ENCODE measurements around the gene SLU7. TPM values are rescaled to one million over a fixed set of nuclear protein-coding genes. Genes with fewer than 3 reads are reported as not detected.

Gene SLU7
- total RNA-seq, 4 donors from 2014 or later, result 61.4 to 103 (median 87.2) TPM

- no peaks in the 10 kb centered on the region for H3K36me3 ChIP-seq
- H3K4me3 ChIP-seq, result no peak overlapping the region
- in situ Hi-C loops (cut with MboI; ENCODE audit: low sequenced_read_pairs in 4 of 4), result no loop called here
- peaks cover 12% of the 10 kb centered on the region in 2 donors for H3K4me1 ChIP-seq
- TF ChIP-seq CTCF (IDR thresholded peaks at IDR 0.05 in 4 of 5, conservative IDR thresholded peaks at IDR 0.05 in 1 of 5) (no peak), POLR2A (IDR thresholded peaks at IDR 0.05) (no peak)
- ATAC-seq, result no peak
- intact Hi-C loops (cut with DNase I; ENCODE audit: low total_unique reads), result no loop called here
- DNase-seq, result no peak
- no peaks in the 10 kb centered on the region for H3K27me3 ChIP-seq
- no peak overlapping the region for H3K27ac ChIP-seq
- H3K9me3 ChIP-seq, result no peaks in the 10 kb centered on the region
These were observed 4.2 kb upstream of the SLU7 start for GRCh38 chr5:160423099-160423498.

- in situ Hi-C loops (cut with MboI; ENCODE audit: low sequenced_read_pairs in 4 of 4), result no loop called here
- peak; percentile 80 to 82 for ATAC-seq
- TF ChIP-seq POLR2A (IDR thresholded peaks at IDR 0.05) (peak in 1 of 2 donors; percentile 57), CTCF (IDR thresholded peaks at IDR 0.05 in 4 of 5, conservative IDR thresholded peaks at IDR 0.05 in 1 of 5) (no peak)
- H3K27ac ChIP-seq, result peak within 1 kb of the TSS; percentile 65 to 76 (median 72)
- H3K9me3 ChIP-seq, result no peaks in the 10 kb centered on the region
- peaks cover 25% of the 10 kb centered on the region in 2 donors for H3K4me1 ChIP-seq
- no peaks in the 10 kb centered on the region for H3K27me3 ChIP-seq
- peak within 1 kb of the TSS; percentile 65 to 92 (median 75) for H3K4me3 ChIP-seq
- intact Hi-C loops (cut with DNase I; ENCODE audit: low total_unique reads), result loop anchor here (1.0 kb wide), 1 partner anchor 21 kb away; the partner anchor contains the start of gene FAM200C
- DNase-seq, result peak; percentile 90 to 92
- H3K36me3 ChIP-seq, result no peaks in the 10 kb centered on the region
These were observed 2.9 kb upstream of the SLU7 start, which contains the start of gene PTTG1 for GRCh38 chr5:160421625-160422258. TSS of gene PTTG1 (plus strand) at chr5:160421855. CDS start at chr5:160422313, 458 bp downstream.

GRCh38 chr5:160420331-160420610 is 1.4 kb upstream of the SLU7 start:
- no peak for TF ChIP-seq CTCF (IDR thresholded peaks at IDR 0.05 in 4 of 5, conservative IDR thresholded peaks at IDR 0.05 in 1 of 5)
- no peak for TF ChIP-seq POLR2A (IDR thresholded peaks at IDR 0.05)
- DNase-seq, result no peak
- Histone ChIP-seq H3K4me1 (peaks cover 27 to 28% of the 10 kb centered on the region in 2 donors), H3K4me3 (no peak overlapping the region), H3K9me3 (no peaks in the 10 kb centered on the region), H3K27ac (peak overlapping the region; percentile 87 to 91 (median 88)), H3K27me3 (no peaks in the 10 kb centered on the region), H3K36me3 (no peaks in the 10 kb centered on the region)
- in situ Hi-C loops (cut with MboI; ENCODE audit: low sequenced_read_pairs in 4 of 4) (no loop called here), intact Hi-C loops (cut with DNase I; ENCODE audit: low total_unique reads) (no loop called here)
- ATAC-seq, result no peak

- TF ChIP-seq CTCF (IDR thresholded peaks at IDR 0.05 in 4 of 5, conservative IDR thresholded peaks at IDR 0.05 in 1 of 5) (no peak), POLR2A (IDR thresholded peaks at IDR 0.05) (no peak)
- no peaks in the 10 kb centered on the region for H3K9me3 ChIP-seq
- in situ Hi-C loops (cut with MboI; ENCODE audit: low sequenced_read_pairs in 4 of 4) (no loop called here), intact Hi-C loops (cut with DNase I; ENCODE audit: low total_unique reads) (loop anchor here (5.0 kb wide), 1 partner anchor 302 kb away; the partner anchor contains the start of gene PWWP2A)
- DNase-seq, result no peak
- ATAC-seq, result no peak
- H3K36me3 ChIP-seq, result peaks cover 0 to 3% of the 10 kb centered on the region in 2 donors
- H3K27me3 ChIP-seq, result no peaks in the 10 kb centered on the region
- peak overlapping the region; percentile 66 to 92 (median 84) for H3K4me3 ChIP-seq
- peaks cover 27 to 28% of the 10 kb centered on the region in 2 donors for H3K4me1 ChIP-seq
- H3K27ac ChIP-seq, result peak overlapping the region; percentile 87 to 91 (median 88)
These were observed 813 bp upstream of the SLU7 start for GRCh38 chr5:160419458-160420330.

Data from gastrocnemius medialis (tissue), 4 donors.